Measurements from ENCODE around the gene TINAGL1.
A peak's percentile ranks its signal among the peaks of the same experiment; 100 is the strongest.
"Not testable (repeated sequence)": the region's sequence is repeated elsewhere in the genome, so short reads cannot be mapped to it uniquely, and the experiment has no call there.

TINAGL1 gene

DNA sequence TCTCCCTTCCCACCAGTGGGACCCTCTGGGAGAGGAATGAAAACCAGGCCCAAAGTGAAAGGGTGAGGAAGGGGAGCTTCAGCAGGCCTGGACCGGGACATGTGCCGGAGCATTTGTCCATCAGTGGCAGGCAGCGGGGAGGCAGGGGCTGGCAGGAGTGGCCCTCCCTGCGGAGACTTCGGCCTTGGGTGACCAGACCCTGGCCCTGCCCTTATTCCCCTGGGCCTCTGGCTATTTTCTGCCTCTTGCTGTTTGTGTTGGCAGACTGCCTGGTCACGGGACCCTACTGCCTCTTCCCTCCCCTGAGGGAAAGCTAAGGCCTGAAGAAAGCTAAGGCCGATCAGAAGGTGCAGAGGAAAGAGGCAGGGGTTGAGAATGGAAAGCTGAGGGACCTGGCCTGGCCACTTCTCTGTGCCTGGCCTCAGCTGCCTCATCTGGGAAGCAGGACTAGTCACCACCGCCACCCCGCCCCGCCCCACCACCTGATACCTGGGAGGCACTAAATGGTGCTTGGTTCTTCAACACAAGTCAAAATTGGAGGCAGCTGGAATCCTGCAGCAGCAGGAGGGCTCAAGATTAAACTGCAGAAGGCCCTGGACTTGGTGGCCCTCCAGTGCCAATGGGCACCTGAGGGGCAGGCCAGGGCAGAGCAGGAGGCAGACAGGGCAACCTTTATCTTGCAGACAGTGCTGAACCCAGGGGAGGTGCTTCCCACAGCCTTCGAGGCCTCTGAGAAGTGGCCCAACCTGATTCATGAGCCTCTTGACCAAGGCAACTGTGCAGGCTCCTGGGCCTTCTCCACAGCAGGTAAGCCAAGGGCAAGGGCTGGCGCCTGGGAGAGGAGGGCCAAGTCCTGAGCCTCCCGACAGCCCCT, 7.9 kb downstream of the TINAGL1 start:
- no peak for DNase-seq (ENCODE audit: low read depth)

DNA sequence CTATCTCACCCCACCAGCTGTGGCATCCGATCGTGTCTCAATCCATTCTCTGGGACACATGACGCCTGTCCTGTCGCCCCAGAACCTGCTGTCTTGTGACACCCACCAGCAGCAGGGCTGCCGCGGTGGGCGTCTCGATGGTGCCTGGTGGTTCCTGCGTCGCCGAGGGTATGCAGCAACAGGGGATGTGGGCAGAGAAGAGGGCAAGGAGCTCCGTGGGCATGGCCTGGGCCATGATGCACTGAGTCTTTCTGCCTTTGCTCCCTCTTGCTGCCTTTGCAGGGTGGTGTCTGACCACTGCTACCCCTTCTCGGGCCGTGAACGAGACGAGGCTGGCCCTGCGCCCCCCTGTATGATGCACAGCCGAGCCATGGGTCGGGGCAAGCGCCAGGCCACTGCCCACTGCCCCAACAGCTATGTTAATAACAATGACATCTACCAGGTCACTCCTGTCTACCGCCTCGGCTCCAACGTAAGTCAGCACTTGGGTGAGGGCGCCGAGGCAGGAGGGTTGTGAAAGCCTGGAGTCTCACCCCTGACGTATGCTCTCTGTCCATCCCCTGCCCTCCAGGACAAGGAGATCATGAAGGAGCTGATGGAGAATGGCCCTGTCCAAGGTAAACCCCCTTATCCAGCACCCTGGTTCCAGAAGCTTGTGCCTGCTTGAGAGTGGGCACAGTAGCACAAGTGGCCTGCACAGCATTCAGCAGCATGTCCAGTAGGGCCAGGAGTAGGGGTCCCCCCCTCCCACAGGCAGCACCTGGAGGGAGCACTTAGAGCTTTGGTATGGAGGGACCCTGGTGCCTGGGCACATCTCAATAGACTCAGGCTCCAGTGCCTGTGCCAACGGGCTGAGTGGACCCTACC, 8.8 kb downstream of the TINAGL1 start:
- DNase-seq (ENCODE audit: low read depth) = no peak

DNA sequence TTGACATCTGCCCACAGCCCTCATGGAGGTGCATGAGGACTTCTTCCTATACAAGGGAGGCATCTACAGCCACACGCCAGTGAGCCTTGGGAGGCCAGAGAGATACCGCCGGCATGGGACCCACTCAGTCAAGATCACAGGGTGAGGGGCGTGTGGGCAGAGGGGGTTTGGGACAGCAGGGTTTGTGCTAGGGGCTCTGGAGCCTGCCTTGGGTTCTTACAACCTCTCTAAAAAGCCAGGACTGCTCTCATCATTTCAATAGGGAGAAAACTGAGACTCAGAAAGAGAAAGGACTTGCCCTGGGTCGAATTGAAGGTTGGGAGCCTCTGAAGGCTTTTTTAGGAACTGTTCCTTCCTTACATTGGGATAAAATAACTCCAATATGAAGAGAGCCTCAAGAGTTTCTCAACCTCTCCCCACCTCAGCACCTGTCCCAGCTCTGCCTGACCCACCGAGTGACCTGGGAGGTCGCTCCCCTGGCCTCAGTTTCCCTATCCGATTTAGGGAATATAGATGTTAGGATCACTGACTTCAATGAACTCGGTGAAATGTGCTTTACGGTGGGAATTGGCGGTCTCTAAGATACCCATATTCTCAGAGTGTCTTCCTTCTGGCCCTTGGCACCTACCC, 9.5 kb downstream of the TINAGL1 start:
- DNase-seq (ENCODE audit: low read depth) = no peak

DNA sequence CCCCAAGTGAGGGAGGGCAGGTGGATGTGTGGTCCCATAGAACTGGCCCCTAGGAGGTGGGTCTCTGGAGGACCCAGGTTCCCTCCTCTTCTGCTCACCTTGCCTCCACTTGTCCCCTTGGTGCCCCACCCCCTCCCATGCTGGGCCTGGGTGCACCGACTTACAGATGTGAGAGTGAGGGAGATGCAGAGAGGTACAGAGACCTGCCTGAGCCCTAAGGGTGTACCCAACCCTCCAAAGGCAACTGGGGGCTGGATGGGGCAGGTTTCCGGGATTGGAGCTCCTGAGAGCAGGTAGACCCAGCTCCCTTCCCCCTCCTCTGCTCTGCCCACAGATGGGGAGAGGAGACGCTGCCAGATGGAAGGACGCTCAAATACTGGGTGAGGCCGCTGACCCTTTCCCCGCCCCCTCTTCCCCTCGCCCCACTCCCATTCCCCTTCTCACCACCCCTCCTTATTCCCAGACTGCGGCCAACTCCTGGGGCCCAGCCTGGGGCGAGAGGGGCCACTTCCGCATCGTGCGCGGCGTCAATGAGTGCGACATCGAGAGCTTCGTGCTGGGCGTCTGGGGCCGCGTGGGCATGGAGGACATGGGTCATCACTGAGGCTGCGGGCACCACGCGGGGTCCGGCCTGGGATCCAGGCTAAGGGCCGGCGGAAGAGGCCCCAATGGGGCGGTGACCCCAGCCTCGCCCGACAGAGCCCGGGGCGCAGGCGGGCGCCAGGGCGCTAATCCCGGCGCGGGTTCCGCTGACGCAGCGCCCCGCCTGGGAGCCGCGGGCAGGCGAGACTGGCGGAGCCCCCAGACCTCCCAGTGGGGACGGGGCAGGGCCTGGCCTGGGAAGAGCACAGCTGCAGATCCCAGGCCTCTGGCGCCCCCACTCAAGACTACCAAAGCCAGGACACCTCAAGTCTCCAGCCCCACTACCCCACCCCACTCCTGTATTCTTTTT, 10.3 kb downstream of the TINAGL1 start:
- DNase-seq (ENCODE audit: low read depth) = no peak

DNA sequence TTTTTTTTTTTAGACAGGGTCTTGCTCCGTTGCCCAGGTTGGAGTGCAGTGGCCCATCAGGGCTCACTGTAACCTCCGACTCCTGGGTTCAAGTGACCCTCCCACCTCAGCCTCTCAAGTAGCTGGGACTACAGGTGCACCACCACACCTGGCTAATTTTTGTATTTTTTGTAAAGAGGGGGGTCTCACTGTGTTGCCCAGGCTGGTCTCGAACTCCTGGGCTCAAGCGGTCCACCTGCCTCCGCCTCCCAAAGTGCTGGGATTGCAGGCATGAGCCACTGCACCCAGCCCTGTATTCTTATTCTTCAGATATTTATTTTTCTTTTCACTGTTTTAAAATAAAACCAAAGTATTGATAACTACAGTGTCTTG, 11.0 kb downstream of the TINAGL1 start:
- DNase-seq (ENCODE audit: low read depth) = not testable (repeated sequence)

DNA sequence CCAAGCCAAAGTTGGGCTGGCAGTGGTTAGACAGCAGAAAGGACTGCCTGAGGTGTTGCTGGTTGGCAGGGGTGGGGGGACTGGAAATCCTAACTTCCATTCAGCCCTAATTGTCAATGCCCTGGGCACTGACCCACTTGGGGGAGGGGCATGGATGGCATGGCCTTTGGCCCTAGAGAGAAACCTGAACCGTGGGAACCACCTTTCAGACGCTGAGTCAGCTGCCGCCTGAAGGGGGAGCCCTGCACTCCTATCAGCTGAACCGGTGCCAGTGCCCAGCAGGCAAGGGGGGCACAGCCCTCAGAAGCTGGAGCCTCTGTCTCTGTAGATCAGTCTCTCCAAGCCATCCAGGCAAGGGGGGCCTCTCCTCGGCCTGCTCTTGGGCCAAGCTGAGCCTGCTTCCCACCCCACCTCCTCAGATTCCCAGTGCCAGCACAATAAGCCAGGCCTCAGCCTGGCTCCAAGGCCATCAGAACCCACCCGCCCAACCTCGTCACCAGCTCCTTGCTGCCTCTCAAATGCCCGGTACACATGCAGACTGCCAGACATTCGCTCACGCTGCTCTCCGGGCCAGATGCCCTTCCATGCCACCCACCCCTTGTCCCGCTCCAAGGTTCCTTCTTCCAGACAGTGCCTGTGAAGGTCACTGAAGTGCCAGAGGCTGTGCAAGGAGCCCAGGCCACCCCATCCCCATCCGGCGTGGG, 11.6 kb downstream of the TINAGL1 start:
- DNase-seq (ENCODE audit: low read depth) = peak; percentile 32

DNA sequence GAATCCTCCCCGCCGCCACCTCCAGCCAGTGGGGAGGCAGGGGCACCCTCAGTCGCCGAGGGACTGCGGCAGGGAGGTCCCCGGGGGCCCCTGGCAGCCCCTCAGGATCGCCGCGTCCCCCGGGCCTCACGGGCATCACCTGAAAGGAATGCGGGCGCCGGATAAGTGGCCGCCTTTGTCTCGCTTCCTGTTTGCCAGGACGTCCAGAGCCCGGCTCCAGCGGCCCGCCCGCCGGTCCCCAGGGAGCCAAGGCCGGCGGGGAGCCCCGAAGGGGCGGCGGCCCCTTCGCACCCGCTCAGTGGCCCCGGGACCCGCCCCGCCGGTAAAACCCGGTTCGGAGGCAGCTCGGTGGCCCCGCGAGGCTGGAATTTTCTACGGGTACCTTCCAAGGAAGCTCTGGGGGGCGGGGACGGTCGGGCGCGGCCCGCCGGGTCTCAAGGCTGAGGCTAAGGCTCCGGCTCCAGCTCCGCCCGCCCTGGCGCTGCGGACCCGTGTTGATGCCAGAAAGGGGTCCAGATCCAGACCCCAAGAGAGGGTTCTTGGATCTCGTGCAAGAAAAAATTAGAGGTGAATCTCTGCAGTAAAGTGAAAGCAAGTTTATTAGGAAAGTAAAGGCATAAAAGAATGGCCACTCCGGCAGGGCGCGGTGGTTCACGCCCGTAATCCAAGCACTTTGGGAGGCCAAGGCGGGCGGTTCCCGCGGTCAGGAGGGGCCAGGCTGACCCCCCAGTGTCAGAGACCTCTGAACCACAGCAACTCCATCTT, 12.6 kb downstream of the TINAGL1 start:
- DNase-seq (ENCODE audit: low read depth) = no peak

DNA sequence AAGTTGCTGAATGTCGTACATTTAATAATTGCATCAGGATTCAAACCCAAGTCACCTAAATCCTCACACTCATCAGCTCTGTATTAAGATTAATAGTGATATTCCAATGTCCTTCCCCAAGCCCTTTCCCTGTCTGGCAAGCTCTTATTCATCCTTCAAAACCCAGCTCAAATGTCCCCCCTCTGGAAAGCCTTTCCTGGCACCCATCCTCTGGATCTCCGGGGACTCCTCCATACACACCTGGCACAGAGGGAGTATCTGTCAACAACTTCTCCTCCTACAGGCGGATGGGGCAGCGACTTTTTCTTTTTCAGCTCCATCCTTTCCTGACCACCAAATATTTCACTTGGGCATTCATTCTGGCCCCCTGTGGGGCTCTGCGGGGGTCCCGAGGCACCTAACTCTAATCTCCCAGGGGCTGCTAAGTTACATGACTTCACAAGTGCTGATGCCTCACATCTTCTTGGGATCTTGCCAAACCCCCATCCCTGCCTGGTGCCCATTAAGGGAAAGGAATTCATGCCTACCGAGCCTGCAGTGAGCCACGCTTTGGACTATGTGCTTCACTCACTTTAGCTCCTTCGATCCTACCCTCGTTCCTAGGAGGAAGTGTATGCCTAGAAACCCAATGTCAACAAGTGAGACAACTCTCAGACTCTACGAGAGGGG, 15.2 kb downstream of the TINAGL1 start:
- no peak for DNase-seq (ENCODE audit: low read depth)

DNA sequence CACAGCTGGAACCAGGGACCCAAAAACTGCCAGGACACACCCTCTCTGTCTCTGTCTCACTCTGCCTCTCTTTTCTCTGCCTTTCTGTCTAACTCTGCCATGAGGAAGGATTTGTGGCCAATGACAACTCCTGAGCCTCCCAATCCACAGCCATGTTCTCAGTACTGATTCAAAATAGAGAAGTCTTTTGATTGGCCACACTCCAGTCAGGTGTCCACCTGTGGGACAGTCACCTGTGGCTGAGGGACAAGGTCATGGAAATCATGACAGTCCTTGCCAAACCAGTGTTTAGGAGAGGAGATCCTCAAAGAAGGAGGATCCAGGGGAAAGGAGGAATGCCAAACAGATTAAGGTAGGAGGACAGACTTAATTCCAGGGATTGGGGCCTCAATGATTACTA, 15.8 kb downstream of the TINAGL1 start:
- DNase-seq (ENCODE audit: low read depth) = no peak

DNA sequence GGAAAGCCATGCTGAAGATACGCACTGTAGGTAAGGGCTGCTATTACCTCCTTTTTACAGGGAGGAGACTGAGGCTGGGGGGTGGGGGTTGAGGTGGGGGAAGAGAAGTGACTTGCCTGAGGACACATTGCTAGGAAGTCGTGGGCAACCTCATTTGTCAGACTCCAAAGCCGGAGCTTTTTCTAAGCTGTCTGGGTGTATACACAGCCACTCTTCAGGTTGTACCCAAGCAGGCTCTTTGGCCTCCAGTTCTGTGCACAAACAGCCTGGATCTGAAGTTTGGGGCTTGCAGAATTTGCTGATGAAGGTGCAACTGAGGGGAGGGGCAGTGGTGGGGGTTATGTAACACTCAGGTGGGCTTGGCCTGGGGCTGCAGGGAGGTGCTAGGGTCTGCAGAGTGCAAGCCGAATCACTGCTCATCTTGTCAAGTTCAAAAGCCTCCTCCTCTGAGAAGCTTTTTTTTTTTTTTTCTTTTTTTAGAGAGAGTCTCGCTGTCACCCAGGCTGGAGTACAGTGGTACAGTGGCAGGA, 16.9 kb downstream of the TINAGL1 start:
- no peak for DNase-seq (ENCODE audit: low read depth)

DNA sequence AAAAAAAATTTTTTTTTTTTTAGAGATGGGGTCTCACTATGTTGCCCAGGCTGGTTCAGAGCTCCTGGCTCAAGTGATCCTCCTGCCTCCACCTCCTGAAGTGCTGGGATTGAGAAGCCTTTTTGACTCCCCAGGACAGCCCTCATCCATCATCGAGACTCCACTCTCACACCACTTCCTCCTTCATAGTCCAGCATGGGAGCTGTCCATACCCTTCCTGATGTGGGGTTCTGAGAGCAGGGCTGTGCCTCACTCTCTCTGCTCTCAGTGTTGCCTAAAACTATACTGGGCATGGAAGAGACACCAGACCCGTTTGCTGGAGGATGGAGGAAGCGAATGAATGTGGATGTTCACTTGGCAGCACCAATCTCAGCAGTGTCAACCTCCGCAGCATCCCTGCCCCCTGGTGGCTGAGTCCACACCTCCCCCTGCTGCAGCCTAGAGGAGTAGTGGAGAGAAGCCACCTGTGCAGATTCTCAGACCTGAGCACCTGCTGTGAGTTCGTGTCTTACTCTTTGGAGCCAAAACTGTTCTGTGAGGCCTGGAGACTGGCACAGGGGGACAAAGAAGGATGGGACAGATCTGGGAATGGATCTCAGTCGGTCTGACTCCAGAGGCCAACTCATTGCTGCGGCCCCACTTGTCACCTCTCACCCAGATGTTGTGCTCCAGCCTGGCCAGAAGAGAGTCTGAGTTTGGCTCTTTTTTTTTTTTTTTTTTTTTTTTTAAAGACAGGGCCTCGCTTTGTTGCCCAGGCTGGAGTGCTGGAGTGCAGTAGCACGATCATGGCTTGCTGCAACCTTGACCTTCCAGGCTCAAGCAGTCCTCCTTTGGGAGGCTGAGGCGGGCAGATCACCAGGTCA, 17.7 kb downstream of the TINAGL1 start:
- peak; percentile 62 for DNase-seq (ENCODE audit: low read depth)

DNA sequence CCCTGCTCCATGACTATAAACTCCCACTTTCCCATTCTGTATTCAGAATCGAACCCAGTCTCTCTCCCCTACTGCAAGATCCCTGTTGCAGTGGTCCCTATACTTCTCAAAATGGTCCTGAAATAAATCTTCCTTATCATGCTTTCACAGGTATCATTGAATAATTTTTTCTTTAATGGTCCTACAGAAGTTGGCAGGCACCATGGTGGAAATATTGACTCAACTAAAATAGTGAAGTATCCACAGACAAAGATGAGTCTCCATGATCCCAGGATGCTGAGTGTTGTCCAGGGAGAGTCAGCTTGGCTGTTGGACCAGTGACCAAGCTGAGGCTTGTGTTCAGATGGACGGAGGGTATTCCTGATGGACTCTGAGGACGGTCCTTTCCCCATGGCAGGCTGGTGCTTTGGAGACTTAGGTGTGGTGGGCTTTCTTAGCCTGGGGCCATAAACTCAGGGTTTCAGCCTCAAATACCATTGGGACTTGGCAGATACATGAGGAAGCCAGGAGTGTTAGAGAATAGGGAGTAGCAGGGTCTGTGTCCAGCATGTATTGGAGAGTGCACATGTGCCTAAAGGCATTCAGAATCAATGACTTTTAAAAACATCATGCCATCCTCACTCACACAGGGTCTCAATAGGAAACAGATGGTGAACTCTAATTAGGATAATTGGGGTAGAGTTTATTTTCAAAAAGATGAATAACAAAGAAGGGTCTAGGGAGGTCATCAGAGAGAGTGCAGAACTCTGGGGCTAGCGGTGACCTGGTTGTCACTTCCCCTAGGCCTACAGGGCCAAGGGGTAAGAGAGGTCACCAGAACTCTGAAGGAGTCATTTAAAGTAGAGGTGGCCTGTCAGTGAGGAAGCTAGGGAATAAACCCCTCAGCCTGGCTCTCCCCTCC, 19.8 kb downstream of the TINAGL1 start:
- no peak for DNase-seq (ENCODE audit: low read depth)

DNA sequence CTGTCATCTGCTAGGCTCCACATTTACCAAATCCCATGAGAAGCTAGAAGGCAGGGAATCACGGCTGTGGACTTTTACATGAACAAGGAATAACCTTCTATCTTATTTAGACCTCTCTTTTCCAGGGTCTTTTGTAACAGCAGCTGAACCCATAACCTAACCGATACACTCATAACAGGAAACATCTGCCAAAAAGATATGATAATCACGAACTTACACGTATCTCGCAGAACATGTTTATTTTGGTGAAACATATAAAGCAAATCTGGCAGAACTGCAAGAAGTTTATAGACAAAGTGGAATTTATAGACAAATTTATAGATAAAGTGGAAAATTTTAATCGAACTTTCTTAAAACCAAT, 20.4 kb downstream of the TINAGL1 start:
- DNase-seq (ENCODE audit: low read depth) = no peak

DNA sequence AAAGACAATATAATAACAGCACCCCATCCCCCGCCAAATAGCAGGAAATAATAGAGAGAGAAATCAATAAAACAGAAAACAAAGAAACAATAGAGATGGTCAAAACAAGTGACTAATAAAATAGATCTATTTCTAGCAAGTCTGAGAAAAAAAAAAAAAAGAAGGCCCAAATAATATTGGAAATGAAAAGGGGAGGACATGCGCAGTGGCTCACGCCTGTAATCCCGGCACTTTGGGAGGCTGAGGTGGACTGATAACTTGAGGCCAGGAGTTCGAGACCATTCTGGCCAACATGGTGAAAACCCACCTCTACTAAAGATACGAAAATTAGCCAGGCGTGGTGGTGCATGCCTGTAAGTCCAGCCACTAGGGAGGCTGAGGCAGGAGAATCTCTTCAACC, 22.7 kb downstream of the TINAGL1 start:
- no peak for DNase-seq (ENCODE audit: low read depth)

DNA sequence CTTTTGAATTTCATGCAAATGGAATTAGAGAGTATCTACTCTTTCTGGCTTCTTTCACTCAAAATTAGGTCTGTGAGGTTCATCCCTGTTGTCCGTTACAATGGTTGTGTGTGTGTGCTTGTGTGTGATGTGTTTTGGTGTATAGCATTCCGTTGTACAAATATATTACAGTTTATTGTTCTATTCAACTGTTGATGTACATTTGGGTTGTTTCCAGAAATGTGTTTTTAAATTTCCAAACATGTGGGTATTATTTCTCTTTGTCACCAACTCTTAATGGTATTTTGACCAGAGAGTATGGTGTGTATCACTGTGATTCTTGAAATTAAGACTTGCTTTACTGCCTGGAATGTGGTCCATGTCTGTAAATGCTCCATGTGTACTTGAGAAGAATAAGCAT, 24.3 kb downstream of the TINAGL1 start:
- DNase-seq (ENCODE audit: low read depth) = no peak

DNA sequence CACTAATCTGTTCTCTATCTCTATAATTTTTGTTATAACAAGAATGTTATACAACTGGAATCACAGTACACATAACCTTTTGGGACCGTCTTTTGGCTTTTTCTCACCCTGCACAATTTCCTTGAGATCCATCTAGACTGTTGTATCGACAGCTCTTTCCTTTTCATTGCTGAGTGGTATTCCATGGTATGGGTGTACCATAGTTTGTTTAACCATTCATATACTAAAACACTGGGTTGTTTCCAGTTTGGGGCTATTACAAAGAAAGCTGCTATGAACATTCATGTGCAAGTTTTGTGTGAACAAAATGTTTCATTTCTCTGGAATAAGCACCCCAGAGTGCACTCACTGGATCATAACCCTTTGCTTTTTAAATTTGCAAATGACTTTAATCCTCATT, 25.8 kb downstream of the TINAGL1 start:
- DNase-seq (ENCODE audit: low read depth) = no peak

DNA sequence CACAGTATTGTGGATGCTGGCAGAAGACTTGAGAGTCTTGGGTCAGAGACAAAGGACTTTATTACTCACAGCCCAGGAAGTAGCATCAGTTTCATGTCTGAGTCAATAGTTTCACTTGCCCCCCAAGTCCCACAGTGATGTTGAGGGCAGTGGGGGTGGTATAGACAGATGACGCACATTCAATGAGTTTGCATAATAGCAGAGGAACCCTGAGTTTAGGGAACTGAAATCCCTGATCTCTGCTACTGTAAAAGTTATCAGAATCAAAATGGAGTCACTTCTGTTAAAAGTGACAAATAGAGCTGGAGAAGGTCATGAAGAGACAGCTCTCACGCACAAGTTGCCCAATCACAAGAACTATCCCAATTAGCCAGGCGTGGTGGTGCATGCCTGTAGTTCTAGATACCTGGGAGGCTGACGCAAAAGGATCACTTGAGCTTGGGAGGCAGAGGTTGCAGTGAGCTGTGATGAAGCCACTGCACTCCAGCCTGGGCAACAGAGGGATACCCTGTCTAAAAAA, 29.7 kb downstream of the TINAGL1 start:
- DNase-seq (ENCODE audit: low read depth) = peak; percentile 12
